C1 segment of cervical spinal cord (tissue), 14 donors: Measurements from ENCODE around the gene PCDH9.

Source experiments
- DNase-seq, 14 donors: peaks; one replicate each; lab custom pipeline; 2025; lab: John Stamatoyannopoulos, UW

The PCDH9 gene

DNA sequence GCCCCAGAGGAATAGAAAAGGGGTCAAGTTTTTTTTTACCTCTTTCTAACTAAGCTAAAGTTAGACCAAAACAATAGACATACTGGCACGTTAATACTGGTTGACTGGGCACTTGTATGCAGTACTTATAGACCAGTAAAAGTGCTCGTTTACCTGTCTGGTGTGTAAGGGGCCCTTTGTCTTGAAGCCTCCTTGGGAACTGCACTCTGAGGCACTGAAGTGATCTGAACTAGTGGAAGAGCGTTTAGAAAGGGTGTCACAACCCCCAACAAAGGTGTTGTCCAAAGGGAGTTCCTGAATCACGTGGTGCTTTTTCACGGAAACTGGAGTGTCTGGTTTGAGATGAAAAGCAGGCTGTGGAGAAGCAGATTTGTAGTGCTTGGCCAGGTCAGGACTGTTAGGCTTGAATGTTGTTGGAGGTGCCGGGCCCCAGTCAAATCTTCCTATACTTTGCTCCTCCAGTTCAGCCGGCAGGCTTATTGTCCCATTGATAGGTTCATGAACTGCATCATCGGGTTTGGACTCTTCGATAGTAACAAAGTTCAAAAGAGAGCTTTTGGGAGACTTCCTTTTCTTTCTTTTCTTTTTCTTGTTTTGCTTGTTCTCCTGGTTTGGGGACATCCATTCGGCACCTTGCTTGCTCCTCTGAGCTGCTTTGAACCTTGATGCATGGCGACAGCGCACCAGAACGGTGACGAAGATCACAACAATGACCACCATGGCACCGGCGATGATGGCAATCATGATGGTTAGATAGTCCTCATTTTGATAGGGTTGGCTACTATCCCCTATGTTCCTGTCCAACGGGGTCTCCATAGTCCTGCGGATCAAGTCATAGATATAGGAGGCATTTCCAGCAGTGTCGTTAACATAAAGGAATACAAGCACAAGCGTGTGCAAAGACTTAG is 4.6 kb downstream of the PCDH9 start:
- peak in 2 of 14 donors; percentile 15 to 35 for DNase-seq

DNA sequence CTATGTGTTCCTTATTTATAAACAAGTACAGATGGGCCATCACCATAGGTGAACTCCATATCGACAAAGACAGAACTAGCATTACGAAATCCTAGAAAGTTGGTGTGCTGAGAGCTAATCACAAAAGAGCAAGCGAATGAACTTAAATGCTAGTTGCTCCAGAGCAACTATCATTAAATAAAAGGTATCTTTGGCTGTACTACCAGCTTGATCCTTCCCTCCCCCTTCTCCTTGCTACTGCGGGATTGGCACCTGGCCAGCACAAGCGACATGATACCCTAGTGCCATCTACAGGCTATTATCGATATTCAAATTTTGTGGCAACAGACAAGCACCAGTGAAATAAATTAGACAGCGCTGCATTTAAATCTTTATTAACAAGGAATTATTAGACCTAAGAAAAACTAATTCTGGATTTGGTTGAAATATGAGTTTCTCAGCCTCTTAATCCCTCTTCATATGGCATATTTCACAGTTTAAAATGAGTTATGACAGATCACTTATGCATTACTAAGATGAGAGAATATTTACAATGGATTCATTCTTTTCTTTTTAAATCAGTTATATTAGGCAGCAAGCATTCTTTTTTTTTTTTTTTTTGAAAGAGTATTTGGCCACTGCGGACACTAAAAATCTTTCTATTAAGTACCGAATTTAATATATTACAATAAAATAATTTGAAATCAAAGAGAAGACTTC is 5.8 kb downstream of the PCDH9 start:
- DNase-seq = peak in 12 of 14 donors; percentile 33 to 81 (median 64)

DNA sequence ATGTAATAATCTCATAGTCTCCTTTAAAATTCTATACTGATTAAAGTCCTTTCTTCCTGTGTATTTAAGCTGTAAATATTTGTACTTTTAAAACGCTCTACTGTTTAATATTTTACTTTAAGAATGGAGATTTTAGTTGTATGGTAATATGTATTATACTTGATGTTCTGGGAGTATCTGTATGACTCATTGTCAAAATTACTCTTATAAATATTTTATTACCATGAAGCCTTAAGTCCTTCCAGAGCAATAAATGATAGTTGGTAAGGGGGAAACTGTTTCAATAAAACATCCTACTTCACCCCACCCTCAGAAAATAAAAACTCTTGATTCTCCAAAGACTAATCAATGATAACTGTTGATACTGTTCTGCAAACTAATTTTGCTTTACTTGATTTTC is 6.4 kb downstream of the PCDH9 start:
- DNase-seq = no peak

- DNase-seq = no peak
Observed at GRCh38 chr13:67223024-67223423, 7.1 kb downstream of the PCDH9 start.

DNA sequence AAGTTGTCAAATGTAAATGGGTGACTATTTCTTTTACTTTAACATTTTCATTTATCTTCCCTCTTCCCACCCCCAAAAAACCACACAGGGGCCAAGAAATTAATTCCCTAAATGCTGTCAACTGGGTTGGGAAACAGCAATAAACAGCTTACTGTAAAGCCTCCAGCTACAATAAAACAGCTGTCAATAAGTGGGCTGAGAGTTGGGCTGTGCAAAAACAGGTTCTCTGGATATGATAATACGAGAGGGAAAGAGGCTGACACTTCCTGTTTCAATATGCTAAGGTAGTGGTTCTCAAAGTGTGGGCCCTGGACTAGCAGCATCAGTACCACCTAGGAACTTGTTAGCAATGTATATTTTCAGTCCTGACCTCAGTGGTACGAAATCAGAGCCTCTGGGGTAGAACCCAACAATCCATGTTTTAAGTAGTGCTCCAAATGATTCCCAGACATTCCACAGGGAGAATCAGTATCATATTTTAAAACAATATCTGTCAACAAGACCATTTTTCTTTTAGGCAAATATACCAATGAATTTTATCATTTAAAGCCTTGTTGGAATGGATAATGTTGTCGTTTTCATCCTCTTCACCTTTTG is 8.4 kb downstream of the PCDH9 start:
- peak in 1 of 14 donors; percentile 10 for DNase-seq

DNA sequence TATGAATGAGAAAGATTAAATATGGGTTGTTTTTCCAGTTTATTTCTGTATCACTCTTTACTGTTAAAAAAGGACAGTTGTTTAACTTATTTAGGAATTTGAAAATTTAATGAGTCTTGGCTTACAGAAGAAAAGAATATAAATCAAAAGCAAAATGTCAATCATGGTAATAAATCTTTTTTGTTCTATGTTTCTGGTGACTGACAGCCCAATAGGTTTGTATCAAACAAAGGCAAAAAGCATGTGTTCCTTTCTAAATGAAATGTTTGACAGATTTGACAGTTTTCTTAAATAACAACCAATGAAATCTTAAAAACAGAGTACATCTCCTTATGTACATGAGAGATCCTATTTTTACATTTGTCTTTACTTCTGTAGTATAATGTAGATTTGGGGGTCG is 11.0 kb downstream of the PCDH9 start:
- no peak for DNase-seq

DNA sequence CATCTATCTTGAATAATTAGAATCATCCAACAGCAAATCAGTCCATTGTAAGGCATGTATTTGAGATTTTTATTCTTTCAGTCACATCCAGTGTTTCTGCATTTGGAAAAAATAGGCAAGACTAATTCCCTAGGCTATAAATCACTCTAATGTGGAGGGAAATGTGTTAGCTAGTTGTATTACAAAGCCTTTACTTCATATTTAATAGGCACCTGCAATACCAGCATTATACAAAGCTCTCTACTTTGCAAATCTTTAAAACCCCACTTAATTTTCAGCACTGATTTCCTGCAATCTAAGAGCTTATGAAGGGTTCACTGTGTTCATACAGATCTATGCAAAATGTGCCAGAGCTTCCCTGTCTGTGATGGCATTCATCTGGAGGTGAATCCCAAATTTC is 12.3 kb downstream of the PCDH9 start:
- DNase-seq = no peak

GRCh38 chr13:67216864-67217263 is 13.3 kb downstream of the PCDH9 start:
- peak in 1 of 14 donors; percentile 11 for DNase-seq

- DNase-seq = no peak
Observed at GRCh38 chr13:67210208-67210607, 19.9 kb downstream of the PCDH9 start.

DNA sequence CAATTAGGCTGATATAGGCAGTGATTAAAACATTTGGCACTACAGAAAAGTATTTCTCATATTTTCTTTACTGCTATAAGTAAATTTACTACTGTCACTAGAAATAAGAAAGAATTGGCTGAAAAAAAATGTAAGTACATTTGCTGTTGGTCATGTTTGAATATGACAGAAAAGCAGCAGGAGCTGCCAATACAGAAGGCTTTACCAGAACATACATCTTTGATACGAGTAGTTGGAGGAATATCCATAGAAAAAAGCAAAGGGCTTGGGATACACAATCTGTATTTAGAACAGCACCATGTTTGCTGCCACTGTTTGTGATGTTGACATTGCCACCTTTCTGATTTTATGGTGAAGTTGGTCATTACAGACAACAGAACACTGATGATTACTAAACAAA is 21.6 kb downstream of the PCDH9 start:
- DNase-seq = no peak

DNA sequence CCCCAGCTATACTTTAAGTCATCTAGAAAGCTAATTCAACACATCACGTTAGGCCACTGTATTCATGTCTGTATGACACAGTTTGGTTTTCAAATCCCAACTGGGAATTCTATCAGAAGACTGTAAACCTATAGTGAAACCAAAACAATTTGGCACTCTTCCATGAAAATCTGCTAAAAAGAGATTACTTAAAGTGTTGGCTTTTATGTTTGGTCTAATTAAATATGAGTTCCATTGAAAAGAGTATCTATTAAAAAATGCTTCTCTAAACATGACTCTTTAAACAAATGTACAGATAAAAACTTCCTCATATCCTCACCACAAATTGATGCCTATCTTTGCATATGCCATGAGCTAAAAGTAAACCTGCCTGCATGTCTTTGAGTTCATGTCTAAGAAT is 25.4 kb downstream of the PCDH9 start:
- no peak for DNase-seq

- no peak for DNase-seq
Observed at GRCh38 chr13:67200605-67201004, 29.5 kb downstream of the PCDH9 start.

DNA sequence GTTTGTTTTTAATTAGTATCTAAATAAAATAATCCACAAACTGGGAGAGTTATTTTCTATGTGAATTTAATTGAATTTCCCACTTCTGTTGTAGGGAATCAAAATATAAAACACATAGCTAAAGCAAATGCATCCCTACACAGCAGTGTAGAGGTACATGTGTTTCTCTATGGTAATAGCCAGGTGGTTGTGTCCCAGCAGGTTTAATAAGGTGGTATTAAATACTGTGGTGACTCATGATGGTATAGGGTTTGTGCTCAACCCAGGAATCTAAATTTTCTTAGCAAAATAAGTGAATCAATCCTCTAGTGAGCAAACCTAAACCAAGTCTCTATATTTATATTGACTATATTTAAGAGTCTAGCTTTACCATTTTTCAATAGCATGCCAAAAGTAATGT is 30.0 kb downstream of the PCDH9 start:
- no peak for DNase-seq

DNA sequence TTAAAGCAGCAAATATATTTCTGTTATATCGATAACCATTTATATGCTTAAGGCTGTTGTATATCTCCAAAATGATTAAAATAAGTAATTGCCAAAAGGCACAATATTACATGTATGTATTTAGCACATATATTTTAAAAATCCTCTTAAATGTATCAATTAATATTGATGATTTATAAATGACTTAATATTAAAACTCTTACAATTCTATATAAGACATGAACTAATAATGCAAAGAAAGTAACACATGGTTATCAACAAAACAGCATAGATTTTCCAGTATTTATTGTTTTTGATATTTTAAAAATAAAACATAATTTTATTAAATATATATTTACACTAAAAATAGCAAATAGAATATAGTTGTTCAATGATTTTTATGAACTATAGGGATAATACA is 32.4 kb downstream of the PCDH9 start:
- no peak for DNase-seq

- DNase-seq = no peak
Observed at GRCh38 chr13:67193979-67194378, 36.2 kb downstream of the PCDH9 start.

- DNase-seq = no peak
Observed at GRCh38 chr13:67192751-67193150, 37.4 kb downstream of the PCDH9 start.

- no peak for DNase-seq
Observed at GRCh38 chr13:67186995-67187569, 43.1 kb downstream of the PCDH9 start.

DNA sequence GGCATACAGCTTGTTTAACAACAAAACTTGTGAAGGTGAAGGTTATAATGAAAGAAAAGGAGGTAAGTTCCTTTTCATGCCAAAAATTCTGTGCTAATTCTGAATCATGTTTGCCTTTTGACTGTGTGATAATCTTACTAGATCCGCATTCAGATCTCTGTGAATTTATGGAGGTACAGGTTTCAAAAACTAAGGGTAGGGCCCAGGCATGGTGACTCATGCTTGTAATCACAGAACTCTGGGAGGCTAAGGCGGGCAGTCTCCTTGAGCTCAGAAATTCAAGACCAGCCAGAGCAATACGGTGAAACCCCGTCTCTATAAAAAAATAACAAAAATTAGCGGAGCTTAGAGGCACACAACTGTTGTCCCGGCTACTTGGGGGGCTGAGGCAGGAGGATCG is 45.9 kb downstream of the PCDH9 start:
- no peak for DNase-seq

DNA sequence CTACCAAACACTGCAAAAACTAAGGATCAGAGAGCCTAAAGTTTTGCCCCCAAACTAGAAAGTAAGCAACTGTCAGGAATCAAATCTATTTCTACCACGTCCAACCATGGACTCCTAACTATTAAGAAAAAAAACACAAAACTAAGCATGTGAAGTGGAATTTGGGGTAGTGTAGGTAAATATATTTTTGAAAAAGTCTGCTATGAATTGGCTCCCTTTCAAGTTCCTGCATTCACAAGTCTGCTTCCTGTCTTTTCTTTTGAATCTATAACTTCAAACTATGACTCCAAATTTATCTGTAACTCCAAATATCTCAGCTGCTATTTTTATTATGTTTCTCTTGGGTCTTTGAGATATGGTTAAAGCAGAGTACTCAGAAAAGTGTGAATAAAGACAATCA is 47.0 kb downstream of the PCDH9 start:
- no peak for DNase-seq

DNA sequence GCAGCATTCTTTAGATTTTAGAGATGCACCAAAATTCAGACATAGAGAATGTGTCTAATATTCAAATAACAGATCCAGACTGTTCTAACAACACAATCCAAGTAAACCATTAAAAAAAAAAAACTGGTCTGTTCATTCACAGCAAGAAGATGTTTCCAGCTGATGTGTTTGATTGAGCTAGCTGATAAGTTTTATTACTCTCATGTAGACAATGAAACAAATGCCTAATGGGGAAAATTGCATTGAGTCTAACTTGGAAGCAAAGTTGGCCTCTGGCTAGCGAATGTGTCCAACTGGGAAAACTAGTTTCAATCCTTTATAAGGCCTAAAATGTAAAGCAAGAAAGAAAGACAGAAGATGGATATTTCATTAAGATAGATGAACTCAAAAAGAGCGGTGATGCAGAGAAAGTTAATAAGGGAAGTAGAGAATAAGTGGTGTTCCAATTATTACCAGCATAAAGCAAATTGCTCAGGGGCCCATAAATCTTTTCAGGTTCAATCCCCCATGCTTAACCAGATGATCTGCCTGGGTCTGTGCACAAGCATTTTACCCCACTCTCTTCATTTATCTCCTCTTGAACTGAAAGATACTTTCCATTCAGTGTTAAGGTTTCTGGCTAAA is 54.2 kb downstream of the PCDH9 start:
- no peak for DNase-seq

- no peak for DNase-seq
Observed at GRCh38 chr13:67168384-67168783, 61.8 kb downstream of the PCDH9 start.

DNA sequence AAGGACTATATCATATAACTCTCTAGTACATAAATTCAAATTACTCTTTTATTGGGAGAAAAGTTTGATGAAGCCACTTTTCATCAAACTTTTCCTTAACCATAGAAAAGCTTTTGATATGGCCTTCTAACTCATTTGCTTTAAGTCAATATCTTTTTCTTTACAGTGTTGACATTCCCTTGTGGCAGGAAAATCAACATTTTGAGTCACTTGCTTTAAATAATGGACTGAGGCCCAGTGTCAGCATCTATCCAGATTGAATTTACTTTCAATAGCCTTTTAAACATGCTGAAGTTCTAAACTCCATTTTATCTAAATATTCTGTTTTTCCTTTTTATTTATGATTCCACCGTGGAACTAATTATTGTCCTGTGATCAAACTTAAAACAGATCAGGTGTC is 62.7 kb downstream of the PCDH9 start:
- DNase-seq = no peak
